NT2/D1 (cell line): Measurements from ENCODE around the gene DMPK.

Source experiments
- SUZ12 ChIP-seq: IDR thresholded peaks from 2 replicates; pipeline ENCODE4 v1.6.1; 2011; ENCODE audit not compliant: insufficient read length, insufficient read depth; ENCODE audit errors: extremely low read depth
- YY1 ChIP-seq: IDR thresholded peaks from 2 replicates; pipeline ENCODE4 v1.6.1; 2011; ENCODE audit not compliant: insufficient read length, insufficient read depth
- ZNF274 ChIP-seq: IDR thresholded peaks from 2 replicates; pipeline ENCODE4 v1.6.1; 2011; ENCODE audit warnings: mild to moderate bottlenecking, low read depth, low read length

GRCh38 chr19:45763691-45764294 lies 18.5 kb downstream of the DMPK start:
- TF ChIP-seq YY1, result no peak
- no peak for TF ChIP-seq ZNF274
- TF ChIP-seq SUZ12, result no peak
